ENCODE results near the gene CARD14. TPM values are rescaled to one million over a fixed set of nuclear protein-coding genes. Genes with fewer than 3 reads are reported as not detected.

Gene CARD14
- total and polyA plus RNA-seq, 2 donors (not counting 1 experiment from before 2014, with no cell fraction given) = not detected

- H4K20me1 ChIP-seq (ENCODE audit: control insufficient read depth, insufficient read depth, low read length, poor library complexity, severe bottlenecking) = peaks cover 12% of the 10 kb centered on the region
- TF ChIP-seq, protein P1, sequence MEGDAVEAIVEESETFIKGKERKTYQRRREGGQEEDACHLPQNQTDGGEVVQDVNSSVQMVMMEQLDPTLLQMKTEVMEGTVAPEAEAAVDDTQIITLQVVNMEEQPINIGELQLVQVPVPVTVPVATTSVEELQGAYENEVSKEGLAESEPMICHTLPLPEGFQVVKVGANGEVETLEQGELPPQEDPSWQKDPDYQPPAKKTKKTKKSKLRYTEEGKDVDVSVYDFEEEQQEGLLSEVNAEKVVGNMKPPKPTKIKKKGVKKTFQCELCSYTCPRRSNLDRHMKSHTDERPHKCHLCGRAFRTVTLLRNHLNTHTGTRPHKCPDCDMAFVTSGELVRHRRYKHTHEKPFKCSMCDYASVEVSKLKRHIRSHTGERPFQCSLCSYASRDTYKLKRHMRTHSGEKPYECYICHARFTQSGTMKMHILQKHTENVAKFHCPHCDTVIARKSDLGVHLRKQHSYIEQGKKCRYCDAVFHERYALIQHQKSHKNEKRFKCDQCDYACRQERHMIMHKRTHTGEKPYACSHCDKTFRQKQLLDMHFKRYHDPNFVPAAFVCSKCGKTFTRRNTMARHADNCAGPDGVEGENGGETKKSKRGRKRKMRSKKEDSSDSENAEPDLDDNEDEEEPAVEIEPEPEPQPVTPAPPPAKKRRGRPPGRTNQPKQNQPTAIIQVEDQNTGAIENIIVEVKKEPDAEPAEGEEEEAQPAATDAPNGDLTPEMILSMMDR (IDR thresholded peaks at IDR 0.05) = no peak
- no peak for TF ChIP-seq EZH2 (IDR thresholded peaks at IDR 0.05; ENCODE audit: borderline replicate concordance, insufficient read depth, low read depth, low read length, poor library complexity, severe bottlenecking)
- Mint-ChIP-seq H3K27ac (no peak overlapping the region), H3K27me3 (no peaks in the 10 kb centered on the region), H3K4me3 (peak overlapping the region; percentile 13), H3K4me1 (peaks cover 19% of the 10 kb centered on the region), H3K9me3 (ENCODE audit: insufficient read depth) (no peaks in the 10 kb centered on the region)
- intact Hi-C loops (cut with micrococcal nuclease) = no loop called here
- no peak overlapping the region for H2AFZ ChIP-seq (ENCODE audit: insufficient read depth, low read depth, low read length, poor library complexity, severe bottlenecking)
- peaks cover 16% of the 10 kb centered on the region for H3K79me2 ChIP-seq (ENCODE audit: control insufficient read depth, insufficient read depth, low read length)
- no peak overlapping the region for H3K4me3 ChIP-seq (ENCODE audit: control extremely low read depth in 1 of 5, extremely low read depth in 1 of 5, insufficient read depth in 1 of 5, low read depth in 2 of 5, low read length in 4 of 5)
- no peaks in the 10 kb centered on the region for H3K9me3 ChIP-seq (ENCODE audit: control extremely low read depth in 1 of 3, control insufficient read depth in 2 of 3, insufficient read depth in 1 of 3, low read length in 2 of 3)
- H3K4me2 ChIP-seq (replicated peaks; ENCODE audit: low read depth, low read length, poor library complexity, severe bottlenecking) = no peak overlapping the region
- ChIA-PET POLR2A (no interaction called here), CTCF (interaction anchor here (0.5 to 1.0 kb wide), 3 partner anchors 27 to 37 kb away, joined by 3 read pairs; no protein-coding TSS in a partner anchor)
- peaks cover 10 to 30% of the 10 kb centered on the region in 2 donors for H3K4me1 ChIP-seq (ENCODE audit: control insufficient read depth in 2 of 2, insufficient read depth in 2 of 2, low read length in 2 of 2)
- H3K27me3 ChIP-seq (replicated peaks in 1 of 4; ENCODE audit: control extremely low read depth in 1 of 4, control insufficient read depth in 3 of 4, insufficient read depth in 4 of 4, low read length in 3 of 4) = peaks cover 0 to 2% (median 0%) of the 10 kb centered on the region in 4 experiments
- 94% methylated on average over 15 of the region's 18 CpGs for WGBS (ENCODE audit: insufficient coverage)
- DNase-seq = no peak
- no peak overlapping the region for H3K27ac ChIP-seq (ENCODE audit: low read length in 2 of 2)
- no peak overlapping the region for H3K9ac ChIP-seq (ENCODE audit: low read length)
- ATAC-seq (ENCODE audit: low read depth) = no peak
- H3K36me3 ChIP-seq (replicated peaks in 1 of 2; ENCODE audit: control extremely low read depth in 1 of 2, control insufficient read depth in 1 of 2, extremely low read depth in 1 of 2, insufficient read depth in 2 of 2, low read length in 1 of 2) = no peaks in the 10 kb centered on the region
Observed at GRCh38 chr17:80222376-80223141, 52.7 kb downstream of the CARD14 start.

- no peak overlapping the region for H2AFZ ChIP-seq (ENCODE audit: insufficient read depth, low read depth, low read length, poor library complexity, severe bottlenecking)
- H3K36me3 ChIP-seq (replicated peaks in 1 of 2; ENCODE audit: control extremely low read depth in 1 of 2, control insufficient read depth in 1 of 2, extremely low read depth in 1 of 2, insufficient read depth in 2 of 2, low read length in 1 of 2) = no peaks in the 10 kb centered on the region
- intact Hi-C loops (cut with micrococcal nuclease) = no loop called here
- H3K79me2 ChIP-seq (ENCODE audit: control insufficient read depth, insufficient read depth, low read length) = peaks cover 9% of the 10 kb centered on the region
- H3K9me3 ChIP-seq (ENCODE audit: control extremely low read depth in 1 of 3, control insufficient read depth in 2 of 3, insufficient read depth in 1 of 3, low read length in 2 of 3) = no peaks in the 10 kb centered on the region
- ATAC-seq (ENCODE audit: low read depth) (no peak), DNase-seq (no peak)
- H3K27me3 Mint-ChIP-seq = no peaks in the 10 kb centered on the region
- CTCF ChIA-PET = interaction anchor here (0.5 to 1.0 kb wide), 2 partner anchors 32 to 36 kb away, joined by 3 read pairs; no protein-coding TSS in a partner anchor
- no peak for TF ChIP-seq EZH2 (IDR thresholded peaks at IDR 0.05; ENCODE audit: borderline replicate concordance, insufficient read depth, low read depth, low read length, poor library complexity, severe bottlenecking)
- TF ChIP-seq, protein P1 (IDR thresholded peaks at IDR 0.05) = no peak
- peaks cover 10 to 23% of the 10 kb centered on the region in 2 donors for H3K4me1 ChIP-seq (ENCODE audit: control insufficient read depth in 2 of 2, insufficient read depth in 2 of 2, low read length in 2 of 2)
- H3K27me3 ChIP-seq (replicated peaks in 1 of 4; ENCODE audit: control extremely low read depth in 1 of 4, control insufficient read depth in 3 of 4, insufficient read depth in 4 of 4, low read length in 3 of 4) = peaks cover 0 to 2% (median 0%) of the 10 kb centered on the region in 4 experiments
- 94% methylated on average over 17 of the region's 18 CpGs for WGBS (ENCODE audit: insufficient coverage)
- peak overlapping the region; percentile 13 for H3K4me3 Mint-ChIP-seq
- no peaks in the 10 kb centered on the region for H3K9me3 Mint-ChIP-seq (ENCODE audit: insufficient read depth)
- peaks cover 4% of the 10 kb centered on the region for H4K20me1 ChIP-seq (ENCODE audit: control insufficient read depth, insufficient read depth, low read length, poor library complexity, severe bottlenecking)
- H3K4me2 ChIP-seq (replicated peaks; ENCODE audit: low read depth, low read length, poor library complexity, severe bottlenecking) = no peak overlapping the region
- POLR2A ChIA-PET = no interaction called here
- H3K9ac ChIP-seq (ENCODE audit: low read length) = no peak overlapping the region
- no peak overlapping the region for H3K4me3 ChIP-seq (ENCODE audit: control extremely low read depth in 1 of 5, extremely low read depth in 1 of 5, insufficient read depth in 1 of 5, low read depth in 2 of 5, low read length in 4 of 5)
- no peak overlapping the region for H3K27ac Mint-ChIP-seq
- H3K27ac ChIP-seq (ENCODE audit: low read length in 2 of 2) = no peak overlapping the region
- peaks cover 17% of the 10 kb centered on the region for H3K4me1 Mint-ChIP-seq
Observed at GRCh38 chr17:80223142-80223815, 53.4 kb downstream of the CARD14 start.

Measured in B cell (primary cell).